Endothelial cell of umbilical vein (primary cell): ENCODE results near the gene TLE7. TPM values are rescaled to one million over a fixed set of nuclear protein-coding genes. Genes with fewer than 3 reads are reported as not detected.

Source experiments
- BruUV-seq: library from RNA; stranded (reverse); fragments of 400-500 nt; replicated peaks from 2 replicates; lab custom pipeline; 2021; lab: Mats Ljungman, UMichigan
- CTCF ChIA-PET: fragments of 300-600, 350-600 bp; sonication (Branson Sonifier 250); formaldehyde crosslinking; loops from one replicate; lab custom pipeline; 2021; ENCODE audit warnings: antibody characterized with exemption, inconsistent platforms; lab: Charles Lee
- POLR2A ChIA-PET: fragments of 300-600, 350-600 bp; sonication (Branson Sonifier 250); formaldehyde crosslinking; loops from one replicate; lab custom pipeline; 2021; ENCODE audit warnings: antibody characterized with exemption, inconsistent platforms; lab: Charles Lee
- DNase-seq: peaks from one replicate; pipeline ENCODE4 v3.0.0-alpha.2; 2011; ENCODE audit warnings: low read depth, low spot score
- FAIRE-seq: peaks from 2 replicates; lab custom pipeline; 2011; peaks lifted over from hg19 to GRCh38; lab: Jason Lieb, UNC
- H2AFZ ChIP-seq: 2 replicates; pipeline ENCODE4 v1.6.0; 2012; ENCODE audit warnings: low read depth, low read length, control low read depth, inconsistent platforms
- H3K27ac ChIP-seq: 2 replicates; pipeline ENCODE4 v1.5.1; 2011; ENCODE audit warnings: low read depth, mild to moderate bottlenecking, control low read depth, low read length, moderate library complexity; ENCODE audit not compliant: insufficient read depth
- H3K27me3 ChIP-seq, 2 experiments: 2 replicates each; pipeline versions ENCODE4 v1.6.0 to v1.6.1; 2011; ENCODE audit warnings: low read length in 2 of 2, mixed read lengths in 1 of 2; ENCODE audit not compliant: control insufficient read depth in 2 of 2, insufficient read depth in 2 of 2
- H3K36me3 ChIP-seq, 2 experiments: 2 replicates in 1 of 2; 3 replicates in 1 of 2; pipeline ENCODE4 v1.5.1; 2011; ENCODE audit warnings: low read length in 2 of 2, mild to moderate bottlenecking in 1 of 2, moderate library complexity in 1 of 2; ENCODE audit not compliant: control insufficient read depth in 2 of 2, insufficient read depth in 2 of 2; ENCODE audit errors: extremely low read depth in 1 of 2
- H3K4me1 ChIP-seq: 3 replicates; pipeline ENCODE4 v1.5.1; 2011; ENCODE audit warnings: mild to moderate bottlenecking, low read length; ENCODE audit not compliant: control insufficient read depth, insufficient read depth; ENCODE audit errors: extremely low read depth
- H3K4me2 ChIP-seq: 2 replicates; pipeline ENCODE4 v1.6.1; 2011; ENCODE audit warnings: low read length, control low read depth, mixed read lengths; ENCODE audit not compliant: insufficient read depth
- H3K4me3 ChIP-seq, 3 experiments: fragments of 200-600 bp in 1 of 3; sonication (generic), shearing (Covaris generic) in 1 of 3; replicated peaks in 1 of 3; 2 replicates each; pipeline ENCODE4 v1.5.1; 2011 to 2016; ENCODE audit warnings: control low read depth in 3 of 3, low read length in 3 of 3, mild to moderate bottlenecking in 2 of 3, inconsistent platforms in 1 of 3, low read depth in 1 of 3, moderate library complexity in 1 of 3; ENCODE audit not compliant: insufficient read depth in 1 of 3
- H3K79me2 ChIP-seq: 2 replicates; pipeline ENCODE4 v1.6.0; 2012; ENCODE audit warnings: low read length, inconsistent platforms; ENCODE audit not compliant: control insufficient read depth, insufficient read depth
- H3K9ac ChIP-seq: replicated peaks from 2 replicates; pipeline ENCODE3; 2011; ENCODE audit warnings: low read length, control low read depth; ENCODE audit not compliant: insufficient read depth; ENCODE audit errors: extremely low read depth
- H3K9me1 ChIP-seq: replicated peaks from 3 replicates; pipeline ENCODE4 v1.6.0; 2011; ENCODE audit warnings: mild to moderate bottlenecking, low read length; ENCODE audit not compliant: control insufficient read depth, insufficient read depth; ENCODE audit errors: extremely low read depth
- H3K9me3 ChIP-seq: replicated peaks from 2 replicates; pipeline ENCODE4 v1.5.1; 2012; ENCODE audit warnings: low read length, inconsistent platforms; ENCODE audit not compliant: control insufficient read depth, insufficient read depth
- H4K20me1 ChIP-seq: replicated peaks from 2 replicates; pipeline ENCODE3; 2011; ENCODE audit warnings: mild to moderate bottlenecking, low read length; ENCODE audit not compliant: control insufficient read depth, insufficient read depth; ENCODE audit errors: extremely low read depth
- EZH2 ChIP-seq: IDR thresholded peaks from 2 replicates; pipeline ENCODE4 v1.6.1; 2012; ENCODE audit warnings: borderline replicate concordance, low read depth, mild to moderate bottlenecking, moderate library complexity, low read length, inconsistent platforms; ENCODE audit not compliant: severe bottlenecking
- FOS ChIP-seq: IDR thresholded peaks from 2 replicates; pipeline ENCODE4 v1.6.1; 2011; ENCODE audit warnings: mild to moderate bottlenecking, low read length, moderate library complexity, borderline replicate concordance; ENCODE audit not compliant: insufficient read depth
- GATA2 ChIP-seq: IDR thresholded peaks from 2 replicates; pipeline ENCODE4 v1.7.0; 2011; ENCODE audit warnings: low read depth, mild to moderate bottlenecking, moderate library complexity, mixed read lengths, low read length; ENCODE audit not compliant: insufficient read length, insufficient read depth
- JUN ChIP-seq: IDR thresholded peaks from 2 replicates; pipeline ENCODE4 v1.6.1; 2011; ENCODE audit warnings: borderline replicate concordance, low read depth; ENCODE audit not compliant: insufficient read length, insufficient read depth
- MYC ChIP-seq: IDR thresholded peaks from one replicate; pipeline ENCODE4 v1.6.1; 2011; ENCODE audit warnings: mild to moderate bottlenecking, low read depth, low read length
- POLR2A ChIP-seq: IDR thresholded peaks from 2 replicates; pipeline ENCODE4 v1.6.1; 2012; ENCODE audit warnings: low read depth, mild to moderate bottlenecking, control low read depth, low read length
- POLR2AphosphoS5 ChIP-seq: IDR thresholded peaks from 2 replicates; pipeline ENCODE4 v1.6.1; 2012; ENCODE audit warnings: low read depth, mild to moderate bottlenecking, control low read depth, low read length, moderate library complexity; ENCODE audit not compliant: insufficient read depth
- dilution Hi-C: fragments of 300-500 bp; cut with MboI; formaldehyde crosslinking; loops from one replicate; pipeline ENCODE4 v1.15.0; 2019; ENCODE audit warnings: low sequenced_read_pairs; ENCODE audit not compliant: extremely low pct_ligation_motif_present
- intact Hi-C: fragments of 100-400 bp; cut with micrococcal nuclease; formaldehyde crosslinking; loops from one replicate; pipeline ENCODE4 v1.10.0; 2022
- polyA plus RNA-seq, 4 experiments: library from polyadenylated mRNA; depleted of rRNA in 3 of 4; stranded (reverse) in 3 of 4; unstranded in 1 of 4; fragments of >200 nt; gene quantifications; 2 replicates each; pipeline versions ENCODE4 v1.2.1 to v1.2.3, GENCODE V29; 2011 to 2012; ENCODE audit warnings: missing spikeins in 1 of 4
- total RNA-seq: library from RNA; stranded (reverse); gene quantifications from 2 replicates; pipeline ENCODE4 v1.2.3, GENCODE V29; 2021
- TF ChIP-seq, protein P1 (sequence below): IDR thresholded peaks from 2 replicates; pipeline ENCODE4 v1.6.1; 2011; ENCODE audit not compliant: insufficient read depth, insufficient read length
- TF ChIP-seq, protein P2 (sequence below), 2 donors: IDR thresholded peaks; 1 replicate in 1 of 2; 2 replicates in 1 of 2; pipeline ENCODE4 v1.5.1; 2011; ENCODE audit warnings: low read length in 2 of 2, mild to moderate bottlenecking in 2 of 2, moderate library complexity in 2 of 2, control low read depth in 1 of 2, inconsistent platforms in 1 of 2, low read depth in 1 of 2; ENCODE audit not compliant: insufficient read depth in 1 of 2; ENCODE audit errors: extremely low read depth in 1 of 2

Gene TLE7
- total and polyA plus RNA-seq, 2 donors (not counting 3 experiments of a cell fraction or from before 2014, with no cell fraction given): not detected

DNA sequence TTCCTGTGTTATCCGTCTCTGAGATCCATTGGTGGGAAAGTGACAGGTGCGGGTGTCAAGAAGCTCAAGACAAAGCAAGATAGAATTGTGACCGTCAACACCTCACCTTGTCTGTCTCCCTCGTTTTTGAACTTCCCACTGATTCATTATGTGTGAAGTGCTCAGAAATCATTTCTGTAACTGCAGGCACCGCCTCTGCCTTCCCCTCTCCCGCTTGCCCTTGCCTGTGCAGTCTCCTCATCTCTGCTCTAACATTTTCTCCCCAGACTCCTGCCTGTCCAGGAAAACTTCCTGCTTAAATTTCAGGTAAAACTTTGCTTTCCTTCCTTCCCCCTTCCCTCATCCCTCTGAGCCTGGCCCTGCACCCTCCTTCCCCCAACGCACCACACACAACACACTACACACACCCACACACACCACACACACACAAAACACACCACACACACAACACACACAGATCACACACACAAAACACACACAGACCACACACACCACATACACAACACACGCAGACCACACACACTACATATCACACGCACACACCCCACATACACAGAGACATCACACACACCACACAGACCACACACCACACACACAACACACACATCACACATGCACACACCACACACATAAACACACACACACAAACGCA, 57.7 kb downstream of the TLE7 start:
- no peak overlapping the region for H2AFZ ChIP-seq
- CTCF ChIA-PET: no interaction called here

More for the DNA sequence above, 57.7 kb downstream of the TLE7 start:
- no TSS peak for BruUV-seq
- DNase-seq (no peak), FAIRE-seq (no peak)
- no peak overlapping the region for H3K9ac ChIP-seq
- H3K4me1 ChIP-seq: no peaks in the 10 kb centered on the region
- no peak overlapping the region for H3K27ac ChIP-seq
- dilution Hi-C loops (no loop called here), intact Hi-C loops (no loop called here)
- POLR2A ChIA-PET: no interaction called here
- no peaks in the 10 kb centered on the region for H3K9me1 ChIP-seq
- TF ChIP-seq JUN: no peak
- TF ChIP-seq POLR2A: no peak
- no peak for TF ChIP-seq MYC
- TF ChIP-seq, protein P1, sequence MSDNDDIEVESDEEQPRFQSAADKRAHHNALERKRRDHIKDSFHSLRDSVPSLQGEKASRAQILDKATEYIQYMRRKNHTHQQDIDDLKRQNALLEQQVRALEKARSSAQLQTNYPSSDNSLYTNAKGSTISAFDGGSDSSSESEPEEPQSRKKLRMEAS: no peak
- TF ChIP-seq, protein P2, sequence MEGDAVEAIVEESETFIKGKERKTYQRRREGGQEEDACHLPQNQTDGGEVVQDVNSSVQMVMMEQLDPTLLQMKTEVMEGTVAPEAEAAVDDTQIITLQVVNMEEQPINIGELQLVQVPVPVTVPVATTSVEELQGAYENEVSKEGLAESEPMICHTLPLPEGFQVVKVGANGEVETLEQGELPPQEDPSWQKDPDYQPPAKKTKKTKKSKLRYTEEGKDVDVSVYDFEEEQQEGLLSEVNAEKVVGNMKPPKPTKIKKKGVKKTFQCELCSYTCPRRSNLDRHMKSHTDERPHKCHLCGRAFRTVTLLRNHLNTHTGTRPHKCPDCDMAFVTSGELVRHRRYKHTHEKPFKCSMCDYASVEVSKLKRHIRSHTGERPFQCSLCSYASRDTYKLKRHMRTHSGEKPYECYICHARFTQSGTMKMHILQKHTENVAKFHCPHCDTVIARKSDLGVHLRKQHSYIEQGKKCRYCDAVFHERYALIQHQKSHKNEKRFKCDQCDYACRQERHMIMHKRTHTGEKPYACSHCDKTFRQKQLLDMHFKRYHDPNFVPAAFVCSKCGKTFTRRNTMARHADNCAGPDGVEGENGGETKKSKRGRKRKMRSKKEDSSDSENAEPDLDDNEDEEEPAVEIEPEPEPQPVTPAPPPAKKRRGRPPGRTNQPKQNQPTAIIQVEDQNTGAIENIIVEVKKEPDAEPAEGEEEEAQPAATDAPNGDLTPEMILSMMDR (IDR thresholded peaks at IDR 0.05; ENCODE audit: extremely low read depth in 1 of 2, insufficient read depth in 1 of 2, low read depth in 1 of 2, low read length in 2 of 2): no peak
- TF ChIP-seq FOS: no peak
- no peak for TF ChIP-seq GATA2
- no peak for TF ChIP-seq EZH2
- TF ChIP-seq POLR2AphosphoS5: no peak
- H3K36me3 ChIP-seq: no peaks in the 10 kb centered on the region
- H3K79me2 ChIP-seq: no peaks in the 10 kb centered on the region
- H3K4me3 ChIP-seq: no peak overlapping the region
- no peaks in the 10 kb centered on the region for H3K27me3 ChIP-seq
- no peaks in the 10 kb centered on the region for H3K9me3 ChIP-seq
- no peaks in the 10 kb centered on the region for H4K20me1 ChIP-seq
- no peak overlapping the region for H3K4me2 ChIP-seq
